Measurements from ENCODE around the gene SF3B4.
A peak's percentile ranks its signal among the peaks of the same experiment; 100 is the strongest.

Gene SF3B4

DNA sequence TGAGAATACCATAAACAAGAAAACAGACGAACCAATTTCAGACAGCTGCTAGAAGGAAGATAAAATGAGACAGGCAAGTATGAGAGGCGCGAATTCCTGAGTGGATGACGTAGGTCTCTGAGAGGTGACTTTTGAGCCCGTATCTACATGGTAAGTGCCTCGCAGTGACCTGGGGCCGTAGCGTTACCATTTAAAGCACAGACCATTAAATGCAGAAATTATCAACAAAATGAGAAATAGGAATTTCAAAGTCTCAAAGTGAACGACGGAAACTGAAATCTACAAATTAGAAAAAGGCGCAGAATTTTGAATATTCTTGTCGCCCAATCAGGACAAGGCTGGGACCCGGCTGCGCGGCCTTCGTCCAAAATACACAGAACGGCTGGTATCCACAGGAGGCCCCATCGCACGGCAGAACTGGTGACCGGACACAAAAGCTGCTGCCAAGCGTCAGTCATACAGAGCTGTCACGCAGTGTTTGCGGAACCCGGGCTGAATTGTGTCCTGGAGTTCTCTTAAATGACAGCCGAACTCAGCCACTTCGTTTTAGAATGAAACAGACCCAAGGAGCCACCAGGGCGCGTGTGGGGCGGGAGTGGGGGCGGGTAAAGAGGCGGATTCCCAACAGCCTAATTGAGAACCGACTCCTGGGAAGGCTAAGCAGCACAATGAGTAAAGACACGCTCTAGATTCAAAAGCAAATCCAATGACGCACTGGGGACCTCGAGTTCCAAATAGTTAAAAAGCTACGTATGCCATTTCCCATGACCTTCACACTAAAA is 42.1 kb downstream of the SF3B4 start:
- TF ChIP-seq RAD21 (IDR thresholded peaks at IDR 0.05; ENCODE audit: low read depth): no peak
- no peak for TF ChIP-seq TCF12 (IDR thresholded peaks at IDR 0.05; ENCODE audit: low read depth)
- TF ChIP-seq EP300 (IDR thresholded peaks at IDR 0.05; ENCODE audit: borderline replicate concordance): 0 out of 2 replicates have a peak, but pooled peaks have one; percentile 11
- TF ChIP-seq, protein P1, sequence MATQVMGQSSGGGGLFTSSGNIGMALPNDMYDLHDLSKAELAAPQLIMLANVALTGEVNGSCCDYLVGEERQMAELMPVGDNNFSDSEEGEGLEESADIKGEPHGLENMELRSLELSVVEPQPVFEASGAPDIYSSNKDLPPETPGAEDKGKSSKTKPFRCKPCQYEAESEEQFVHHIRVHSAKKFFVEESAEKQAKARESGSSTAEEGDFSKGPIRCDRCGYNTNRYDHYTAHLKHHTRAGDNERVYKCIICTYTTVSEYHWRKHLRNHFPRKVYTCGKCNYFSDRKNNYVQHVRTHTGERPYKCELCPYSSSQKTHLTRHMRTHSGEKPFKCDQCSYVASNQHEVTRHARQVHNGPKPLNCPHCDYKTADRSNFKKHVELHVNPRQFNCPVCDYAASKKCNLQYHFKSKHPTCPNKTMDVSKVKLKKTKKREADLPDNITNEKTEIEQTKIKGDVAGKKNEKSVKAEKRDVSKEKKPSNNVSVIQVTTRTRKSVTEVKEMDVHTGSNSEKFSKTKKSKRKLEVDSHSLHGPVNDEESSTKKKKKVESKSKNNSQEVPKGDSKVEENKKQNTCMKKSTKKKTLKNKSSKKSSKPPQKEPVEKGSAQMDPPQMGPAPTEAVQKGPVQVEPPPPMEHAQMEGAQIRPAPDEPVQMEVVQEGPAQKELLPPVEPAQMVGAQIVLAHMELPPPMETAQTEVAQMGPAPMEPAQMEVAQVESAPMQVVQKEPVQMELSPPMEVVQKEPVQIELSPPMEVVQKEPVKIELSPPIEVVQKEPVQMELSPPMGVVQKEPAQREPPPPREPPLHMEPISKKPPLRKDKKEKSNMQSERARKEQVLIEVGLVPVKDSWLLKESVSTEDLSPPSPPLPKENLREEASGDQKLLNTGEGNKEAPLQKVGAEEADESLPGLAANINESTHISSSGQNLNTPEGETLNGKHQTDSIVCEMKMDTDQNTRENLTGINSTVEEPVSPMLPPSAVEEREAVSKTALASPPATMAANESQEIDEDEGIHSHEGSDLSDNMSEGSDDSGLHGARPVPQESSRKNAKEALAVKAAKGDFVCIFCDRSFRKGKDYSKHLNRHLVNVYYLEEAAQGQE (IDR thresholded peaks at IDR 0.05; ENCODE audit: low read depth): no peak
- TF ChIP-seq NFIC (IDR thresholded peaks at IDR 0.05): peak; percentile 56; the same call in 1 of the 2 replicates
- TF ChIP-seq YY1 (IDR thresholded peaks at IDR 0.05; ENCODE audit: low read depth): no peak
- TF ChIP-seq CEBPB (IDR thresholded peaks at IDR 0.05): no peak
- TF ChIP-seq CREB1 (IDR thresholded peaks at IDR 0.05; ENCODE audit: low read depth): no peak
- no peak for TF ChIP-seq TAF1 (IDR thresholded peaks at IDR 0.05; ENCODE audit: low read depth)
- no peak; the same call in none of the 2 replicates for TF ChIP-seq TEAD4 (IDR thresholded peaks at IDR 0.05)
- TF ChIP-seq ZBTB7A (IDR thresholded peaks at IDR 0.05; ENCODE audit: low read depth): no peak
- TF ChIP-seq, protein P2, sequence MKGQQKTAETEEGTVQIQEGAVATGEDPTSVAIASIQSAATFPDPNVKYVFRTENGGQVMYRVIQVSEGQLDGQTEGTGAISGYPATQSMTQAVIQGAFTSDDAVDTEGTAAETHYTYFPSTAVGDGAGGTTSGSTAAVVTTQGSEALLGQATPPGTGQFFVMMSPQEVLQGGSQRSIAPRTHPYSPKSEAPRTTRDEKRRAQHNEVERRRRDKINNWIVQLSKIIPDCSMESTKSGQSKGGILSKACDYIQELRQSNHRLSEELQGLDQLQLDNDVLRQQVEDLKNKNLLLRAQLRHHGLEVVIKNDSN (IDR thresholded peaks at IDR 0.05): no peak; the same call in 1 of the 2 replicates
- no peak for TF ChIP-seq EGR1 (IDR thresholded peaks at IDR 0.05)
- TF ChIP-seq, protein P3, sequence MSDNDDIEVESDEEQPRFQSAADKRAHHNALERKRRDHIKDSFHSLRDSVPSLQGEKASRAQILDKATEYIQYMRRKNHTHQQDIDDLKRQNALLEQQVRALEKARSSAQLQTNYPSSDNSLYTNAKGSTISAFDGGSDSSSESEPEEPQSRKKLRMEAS (IDR thresholded peaks at IDR 0.05): no peak
- TF ChIP-seq FOXM1 (IDR thresholded peaks at IDR 0.05; ENCODE audit: borderline replicate concordance, low read depth): peak; percentile 81; the same call in 1 of the 2 replicates

DNA sequence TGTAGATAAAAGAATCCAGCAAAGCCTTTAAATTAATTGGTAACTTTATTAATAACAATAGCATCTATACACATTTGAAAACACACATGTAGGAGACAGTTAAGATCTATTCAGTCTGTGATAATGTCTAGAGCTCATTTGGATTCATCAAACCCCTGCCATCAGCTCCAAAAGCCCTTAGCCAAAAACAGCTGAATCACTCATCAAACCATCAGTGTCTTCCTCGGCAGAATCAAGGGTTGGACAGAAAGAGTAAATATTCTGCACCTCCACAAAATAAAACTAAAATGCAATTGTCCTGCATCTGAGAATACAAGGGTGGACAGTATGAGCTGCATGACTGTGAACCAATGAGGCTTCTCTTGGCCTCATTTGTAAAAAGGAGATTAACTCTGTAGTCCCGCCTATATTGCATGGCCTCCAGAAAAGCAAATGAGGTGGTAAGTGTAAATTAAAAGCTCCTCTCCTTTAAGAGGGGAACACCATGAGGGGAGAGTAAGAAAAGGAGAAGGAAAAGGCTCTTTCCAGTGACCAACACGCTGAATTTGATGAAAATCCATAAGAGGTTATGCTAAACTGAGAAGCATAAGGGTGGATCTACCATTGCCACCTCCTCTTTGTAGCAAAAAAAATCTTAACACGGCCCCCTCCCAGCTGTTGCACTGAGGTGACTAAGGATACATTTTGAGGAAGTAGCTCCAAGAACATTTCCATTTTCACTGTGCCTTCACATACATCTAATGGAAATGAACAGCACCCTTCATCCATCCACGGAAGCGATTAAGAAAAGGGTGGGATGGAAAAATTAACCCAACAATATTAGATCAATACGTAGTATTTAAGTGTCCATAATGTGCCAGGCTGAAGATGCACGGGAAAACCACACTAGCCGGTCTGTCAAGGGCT is 42.9 kb downstream of the SF3B4 start:
- TF ChIP-seq, protein P2 (IDR thresholded peaks at IDR 0.05): no peak
- no peak for TF ChIP-seq NFIC (IDR thresholded peaks at IDR 0.05)

DNA sequence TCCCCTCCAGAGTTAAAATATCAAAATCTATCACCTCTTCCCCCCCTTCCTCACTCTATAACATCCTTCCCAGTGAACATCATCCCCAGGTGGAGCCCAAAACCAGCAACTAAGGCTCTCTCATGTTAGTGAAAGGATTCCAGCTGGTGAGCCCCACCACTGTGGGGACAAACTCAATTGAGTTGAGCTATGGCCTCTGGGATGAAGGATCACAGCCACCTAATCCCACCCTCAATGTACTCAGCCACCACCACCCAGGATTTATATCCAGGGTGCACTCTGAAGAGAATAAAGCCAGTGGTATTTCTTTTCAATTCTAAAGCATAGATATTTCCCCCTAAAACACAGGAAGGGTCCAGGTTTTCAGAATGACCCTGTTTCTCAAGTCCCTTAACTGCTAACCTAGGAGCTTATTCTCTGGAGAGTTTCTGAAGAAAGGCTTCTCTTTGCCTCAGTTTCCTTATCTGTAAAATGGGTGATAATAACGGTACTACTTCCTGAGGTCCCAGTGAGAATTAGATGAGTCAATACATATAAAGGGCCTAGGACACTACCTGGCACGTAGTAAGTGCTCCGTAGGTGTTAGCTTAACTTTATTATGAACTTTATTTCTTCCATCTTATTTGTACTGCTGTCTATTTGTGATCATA is 43.9 kb downstream of the SF3B4 start:
- no peak for TF ChIP-seq TCF12 (IDR thresholded peaks at IDR 0.05; ENCODE audit: low read depth)
- TF ChIP-seq, protein P1 (IDR thresholded peaks at IDR 0.05; ENCODE audit: low read depth): no peak
- TF ChIP-seq, protein P3 (IDR thresholded peaks at IDR 0.05): no peak
- TF ChIP-seq YY1 (IDR thresholded peaks at IDR 0.05; ENCODE audit: low read depth): no peak
- TF ChIP-seq, protein P2 (IDR thresholded peaks at IDR 0.05): no peak
- no peak for TF ChIP-seq NFIC (IDR thresholded peaks at IDR 0.05)
- TF ChIP-seq CREB1 (IDR thresholded peaks at IDR 0.05; ENCODE audit: low read depth): no peak
- no peak for TF ChIP-seq TAF1 (IDR thresholded peaks at IDR 0.05; ENCODE audit: low read depth)
- TF ChIP-seq TEAD4 (IDR thresholded peaks at IDR 0.05): no peak
- TF ChIP-seq ZBTB7A (IDR thresholded peaks at IDR 0.05; ENCODE audit: low read depth): no peak
- no peak for TF ChIP-seq EP300 (IDR thresholded peaks at IDR 0.05; ENCODE audit: borderline replicate concordance)
- no peak for TF ChIP-seq FOXM1 (IDR thresholded peaks at IDR 0.05; ENCODE audit: borderline replicate concordance, low read depth)
- no peak for TF ChIP-seq EGR1 (IDR thresholded peaks at IDR 0.05)
- TF ChIP-seq RAD21 (IDR thresholded peaks at IDR 0.05; ENCODE audit: low read depth): no peak
- TF ChIP-seq CEBPB (IDR thresholded peaks at IDR 0.05): no peak

DNA sequence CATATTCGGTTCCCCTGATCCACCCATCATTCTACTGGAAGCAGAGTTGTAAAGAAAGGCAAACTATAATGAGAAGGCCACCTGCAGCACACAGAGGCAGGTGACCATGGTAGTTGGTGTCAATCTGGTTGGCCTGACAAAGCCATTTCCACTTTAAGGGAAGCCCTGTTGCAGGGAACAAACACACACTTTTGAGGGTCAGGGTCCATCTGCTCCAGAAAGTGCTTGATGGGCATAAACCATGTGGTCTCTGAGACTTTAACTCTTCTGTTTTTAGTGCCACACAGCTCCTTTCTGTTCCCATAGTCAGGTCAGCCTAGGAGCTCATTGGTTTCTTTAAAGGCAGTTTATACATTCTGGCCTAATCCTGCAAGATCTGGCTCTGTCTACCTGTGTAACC is 45.7 kb downstream of the SF3B4 start:
- no peak for TF ChIP-seq EGR1 (IDR thresholded peaks at IDR 0.05)
- TF ChIP-seq RAD21 (IDR thresholded peaks at IDR 0.05; ENCODE audit: low read depth): no peak
- TF ChIP-seq FOXM1 (IDR thresholded peaks at IDR 0.05; ENCODE audit: borderline replicate concordance, low read depth): no peak
- no peak for TF ChIP-seq YY1 (IDR thresholded peaks at IDR 0.05; ENCODE audit: low read depth)
- no peak for TF ChIP-seq TCF12 (IDR thresholded peaks at IDR 0.05; ENCODE audit: low read depth)
- TF ChIP-seq, protein P3 (IDR thresholded peaks at IDR 0.05): no peak
- no peak for TF ChIP-seq EP300 (IDR thresholded peaks at IDR 0.05; ENCODE audit: borderline replicate concordance)
- TF ChIP-seq ZBTB7A (IDR thresholded peaks at IDR 0.05; ENCODE audit: low read depth): no peak
- TF ChIP-seq CEBPB (IDR thresholded peaks at IDR 0.05): no peak
- TF ChIP-seq, protein P2 (IDR thresholded peaks at IDR 0.05): no peak
- TF ChIP-seq, protein P1 (IDR thresholded peaks at IDR 0.05; ENCODE audit: low read depth): no peak

Data from Ishikawa (cell line).